ENCODE measurements around the gene PCNX1. TPM values are rescaled to one million over a fixed set of nuclear protein-coding genes. Genes with fewer than 3 reads are reported as not detected.

The PCNX1 gene
- 20.2 and 34.2 TPM in 2 replicates for total RNA-seq

GRCh38 chr14:70907176-70907995, at the start of gene PCNX1:
Gene PCNX1 (plus strand): TSS chr14:70907459. CDS start chr14:70907851, 392 bp downstream.

Other genes with a start within 250 kb of the PCNX1 start
- 2.9 and 5.7 TPM in 2 replicates for gene MAP3K9, start 97.9 kb upstream of the PCNX1 start, total RNA-seq